A673 (cell line): ENCODE measurements around the gene RDH13. TPM values are rescaled to one million over a fixed set of nuclear protein-coding genes. Genes with fewer than 3 reads are reported as not detected.

Source experiments
- BruUV-seq: library from RNA; stranded (reverse); fragments of 400-500 nt; replicated peaks from 2 replicates; lab custom pipeline; 2021; lab: Mats Ljungman, UMichigan
- CTCF ChIA-PET: fragments of 300-600 bp; sonication (Branson Sonifier 250); formaldehyde crosslinking; loops from one replicate; lab custom pipeline; 2022; ENCODE audit warnings: antibody characterized with exemption; lab: Charles Lee
- POLR2A ChIA-PET: fragments of 300-600 bp; sonication (Branson Sonifier 250); formaldehyde crosslinking; loops from one replicate; lab custom pipeline; 2022; ENCODE audit warnings: antibody characterized with exemption; ENCODE audit not compliant: low non-redundant PET; lab: Charles Lee
- DNase-seq: peaks from one replicate; pipeline ENCODE4 v3.0.0-alpha.2; 2015; ENCODE audit warnings: low spot score
- H3K27ac ChIP-seq: fragments of 200-600 bp; sonication (generic); 2 replicates; pipeline ENCODE4 v1.5.1; 2016; ENCODE audit warnings: mixed run types, low read depth, mild to moderate bottlenecking, mixed read lengths, antibody characterized with exemption, low read length; ENCODE audit not compliant: poor library complexity, severe bottlenecking
- H3K27me3 ChIP-seq: fragments of 200-600 bp; sonication (generic); replicated peaks from 2 replicates; pipeline ENCODE4 v1.6.1; 2017; ENCODE audit warnings: mixed run types, low read depth, mild to moderate bottlenecking, mixed read lengths, antibody characterized with exemption, low read length; ENCODE audit not compliant: insufficient read depth, poor library complexity
- H3K36me3 ChIP-seq: fragments of 200-600 bp; sonication (generic); 2 replicates; pipeline ENCODE4 v1.6.1; 2016; ENCODE audit warnings: mixed run types, mild to moderate bottlenecking, mixed read lengths, antibody characterized with exemption, low read length; ENCODE audit not compliant: insufficient read depth, poor library complexity, severe bottlenecking
- H3K4me1 ChIP-seq: fragments of 200-600 bp; sonication (generic); 2 replicates; pipeline ENCODE4 v1.6.1; 2017; ENCODE audit warnings: mixed run types, mild to moderate bottlenecking, mixed read lengths, antibody characterized with exemption, low read length; ENCODE audit not compliant: insufficient read depth, poor library complexity, severe bottlenecking
- H3K4me3 ChIP-seq: fragments of 200-600 bp; sonication (generic); 2 replicates; pipeline ENCODE4 v1.5.1; 2016; ENCODE audit warnings: low read depth, mixed run types, mild to moderate bottlenecking, mixed read lengths, low read length; ENCODE audit not compliant: poor library complexity, severe bottlenecking
- H3K9me3 ChIP-seq: fragments of 200-600 bp; sonication (generic); 2 replicates; pipeline ENCODE4 v1.6.1; 2016; ENCODE audit warnings: mixed run types, low read depth, mild to moderate bottlenecking, mixed read lengths, antibody characterized with exemption, low read length; ENCODE audit not compliant: poor library complexity, severe bottlenecking
- CTCF ChIP-seq: fragments of 300-800, 200-600 bp; sonication (generic); conservative IDR thresholded peaks from 2 replicates; pipeline ENCODE4 v1.5.1; 2017; ENCODE audit warnings: low read depth, mild to moderate bottlenecking, antibody characterized with exemption, low read length, moderate library complexity, mixed read lengths
- EZH2 ChIP-seq: fragments of 200-600 bp; sonication (generic); IDR thresholded peaks from 2 replicates; pipeline ENCODE4 v1.6.1; 2017; ENCODE audit warnings: borderline replicate concordance, low read depth, mild to moderate bottlenecking, mixed read lengths, antibody characterized with exemption, low read length; ENCODE audit not compliant: poor library complexity, severe bottlenecking
- intact Hi-C: fragments of 100-400 bp; cut with micrococcal nuclease; formaldehyde crosslinking; loops from one replicate; pipeline ENCODE4 v1.10.0; 2022; ENCODE audit not compliant: unreplicated experiment
- total RNA-seq: library from RNA; stranded (reverse); gene quantifications from 2 replicates; pipeline ENCODE4 v1.2.3, GENCODE V29; 2021

The RDH13 gene
- total RNA-seq, 1 experiment from 2014 or later, result 19.0 TPM

GRCh38 chr19:55077106-55077505 is 14.2 kb upstream of the RDH13 start:
- H3K27ac ChIP-seq, result no peak overlapping the region
- DNase-seq, result no peak
- no peak overlapping the region for H3K4me3 ChIP-seq
- BruUV-seq, result no TSS peak
- intact Hi-C loops, result no loop called here
- H3K36me3 ChIP-seq, result no peaks in the 10 kb centered on the region
- TF ChIP-seq EZH2, result no peak
- no peak for TF ChIP-seq CTCF
- H3K4me1 ChIP-seq, result peaks cover 12% of the 10 kb centered on the region
- H3K9me3 ChIP-seq, result no peaks in the 10 kb centered on the region
- CTCF ChIA-PET, result no interaction called here
- peaks cover 6% of the 10 kb centered on the region for H3K27me3 ChIP-seq
- POLR2A ChIA-PET, result no interaction called here

- peaks cover 6% of the 10 kb centered on the region for H3K4me1 ChIP-seq
- intact Hi-C loops, result no loop called here
- BruUV-seq, result no TSS peak
- TF ChIP-seq CTCF (no peak), EZH2 (no peak)
- H3K27ac ChIP-seq, result no peak overlapping the region
- H3K4me3 ChIP-seq, result no peak overlapping the region
- no peaks in the 10 kb centered on the region for H3K27me3 ChIP-seq
- no peak for DNase-seq
- H3K36me3 ChIP-seq, result no peaks in the 10 kb centered on the region
- no peaks in the 10 kb centered on the region for H3K9me3 ChIP-seq
- CTCF ChIA-PET, result interaction anchor here (0.7 kb wide), 1 partner anchor 11 kb away, joined by 3 read pairs; no protein-coding TSS in a partner anchor
- POLR2A ChIA-PET, result no interaction called here
These were observed 13.4 kb upstream of the RDH13 start for GRCh38 chr19:55076321-55076720.

GRCh38 chr19:55075371-55075998 is 12.5 kb upstream of the RDH13 start, which contains the start of gene EPS8L1:
Gene EPS8L1 (plus strand): TSS chr19:55075869. CDS start chr19:55076445, 576 bp downstream.
- BruUV-seq, result no TSS peak
- no peaks in the 10 kb centered on the region for H3K27me3 ChIP-seq
- intact Hi-C loops, result no loop called here
- no peak for DNase-seq
- no peaks in the 10 kb centered on the region for H3K4me1 ChIP-seq
- TF ChIP-seq EZH2, result no peak
- no peak for TF ChIP-seq CTCF
- no peaks in the 10 kb centered on the region for H3K36me3 ChIP-seq
- H3K27ac ChIP-seq, result no peak within 1 kb of the TSS
- H3K4me3 ChIP-seq, result no peak within 1 kb of the TSS
- H3K9me3 ChIP-seq, result no peaks in the 10 kb centered on the region
- ChIA-PET CTCF (interaction anchor here (0.6 kb wide), 1 partner anchor 13 kb away, joined by 8 read pairs; no protein-coding TSS in a partner anchor), POLR2A (no interaction called here)
